HEK293T (cell line): Measurements from ENCODE around the gene FAP.

Experiments
- CTCF ChIA-PET: fragments of 350-600 bp; formaldehyde crosslinking; extraction: SDS; loops from one replicate; lab custom pipeline; 2021; ENCODE audit warnings: antibody characterized with exemption, inconsistent platforms; lab: Yijun Ruan, JAX
- POLR2A ChIA-PET: fragments of 350-600 bp; formaldehyde crosslinking; extraction: SDS; loops from one replicate; lab custom pipeline; 2020; ENCODE audit warnings: antibody characterized with exemption, inconsistent platforms; lab: Yijun Ruan, JAX
- DNase-seq: peaks from one replicate; pipeline ENCODE4 v3.0.0; 2012; ENCODE audit warnings: mixed read lengths; ENCODE audit errors: extremely low spot score
- ARNT ChIP-seq: fragments of 450-650 bp; IDR thresholded peaks from 2 replicates; pipeline ENCODE4 v1.6.1; 2017; ENCODE audit warnings: mild to moderate bottlenecking
- BHLHE40 ChIP-seq: fragments of 450-650 bp; IDR thresholded peaks from 2 replicates; pipeline ENCODE4 v1.6.1; 2016; ENCODE audit warnings: mild to moderate bottlenecking, moderate library complexity, borderline replicate concordance
- CTBP1 ChIP-seq: fragments of 450-650 bp; IDR thresholded peaks from 2 replicates; pipeline ENCODE4 v1.6.1; 2016; ENCODE audit warnings: borderline replicate concordance
- ELF4 ChIP-seq: fragments of 450-650 bp; IDR thresholded peaks from 2 replicates; pipeline ENCODE4 v1.6.1; 2017; ENCODE audit warnings: antibody characterized with exemption
- FOXA1 ChIP-seq: fragments of 450-650 bp; IDR thresholded peaks from 2 replicates; pipeline ENCODE4 v1.6.1; 2016; ENCODE audit warnings: mild to moderate bottlenecking
- FOXK2 ChIP-seq: fragments of 450-650 bp; IDR thresholded peaks from 2 replicates; pipeline ENCODE4 v1.6.1; 2016; ENCODE audit warnings: mild to moderate bottlenecking
- FOXM1 ChIP-seq: fragments of 450-650 bp; IDR thresholded peaks from 2 replicates; pipeline ENCODE4 v1.6.1; 2017; ENCODE audit warnings: mild to moderate bottlenecking, borderline replicate concordance
- HDGF ChIP-seq: fragments of 450-650 bp; IDR thresholded peaks from 2 replicates; pipeline ENCODE4 v1.6.1; 2017; ENCODE audit warnings: antibody characterized with exemption, borderline replicate concordance
- L3MBTL2 ChIP-seq: fragments of 450-650 bp; conservative IDR thresholded peaks from 2 replicates; pipeline ENCODE4 v1.6.1; 2016; ENCODE audit warnings: mild to moderate bottlenecking
- LEF1 ChIP-seq: fragments of 450-650 bp; IDR thresholded peaks from 2 replicates; pipeline ENCODE4 v1.6.1; 2017; ENCODE audit warnings: mild to moderate bottlenecking, borderline replicate concordance
- NFRKB ChIP-seq: fragments of 450-650 bp; IDR thresholded peaks from 2 replicates; pipeline ENCODE4 v1.6.1; 2016; ENCODE audit warnings: mild to moderate bottlenecking, moderate library complexity
- PKNOX1 ChIP-seq: fragments of 450-650 bp; IDR thresholded peaks from 2 replicates; pipeline ENCODE4 v1.6.1; 2016
- SP1 ChIP-seq: fragments of 450-650 bp; IDR thresholded peaks from 2 replicates; pipeline ENCODE4 v1.6.1; 2017
- SUZ12 ChIP-seq: fragments of 450-650 bp; IDR thresholded peaks from 2 replicates; pipeline ENCODE4 v1.6.1; 2016; ENCODE audit warnings: mild to moderate bottlenecking
- TARDBP ChIP-seq: fragments of 450-650 bp; IDR thresholded peaks from 2 replicates; pipeline ENCODE4 v1.6.1; 2016
- ZNF384 ChIP-seq: fragments of 450-650 bp; IDR thresholded peaks from 2 replicates; pipeline ENCODE4 v1.6.1; 2016

FAP gene

GRCh38 chr2:162220368-162220767, 22.9 kb downstream of the FAP start:
- ChIA-PET CTCF (interaction anchor here (0.8 to 4.2 kb wide), 6 partner anchors 15 to 84 kb away, joined by 3 to 29 read pairs (median 3); no protein-coding TSS in a partner anchor), POLR2A (no interaction called here)
- TF ChIP-seq ARNT (no peak), LEF1 (no peak), ELF4 (no peak), FOXA1 (no peak), L3MBTL2 (no peak)
- no peak for DNase-seq

GRCh38 chr2:162219426-162219825, 23.8 kb downstream of the FAP start:
- CTCF ChIA-PET, result interaction anchor here (1.1 to 4.2 kb wide), 2 partner anchors 66 to 79 kb away, joined by 3 to 29 read pairs; no protein-coding TSS in a partner anchor
- no peak for TF ChIP-seq FOXA1
- TF ChIP-seq L3MBTL2, result no peak
- no peak for TF ChIP-seq SP1
- no peak for TF ChIP-seq FOXM1
- no peak for TF ChIP-seq ZNF384
- no peak for TF ChIP-seq HDGF
- TF ChIP-seq PKNOX1, result no peak
- no peak for TF ChIP-seq ARNT
- no peak for TF ChIP-seq ELF4
- TF ChIP-seq LEF1, result no peak
- POLR2A ChIA-PET, result no interaction called here
- no peak for DNase-seq

- no peak for TF ChIP-seq NFRKB
- TF ChIP-seq BHLHE40, result no peak
- TF ChIP-seq FOXM1, result no peak
- no peak for TF ChIP-seq HDGF
- TF ChIP-seq CTBP1, result no peak
- TF ChIP-seq ZNF384, result no peak
- no peak for TF ChIP-seq LEF1
- TF ChIP-seq SUZ12, result no peak
- no peak for TF ChIP-seq L3MBTL2
- no peak for TF ChIP-seq FOXA1
- no peak for TF ChIP-seq SP1
- no peak for TF ChIP-seq PKNOX1
- no peak for TF ChIP-seq ELF4
- TF ChIP-seq FOXK2, result no peak
- TF ChIP-seq TARDBP, result no peak
- ChIA-PET CTCF (no interaction called here), POLR2A (no interaction called here)
- DNase-seq, result no peak
These were observed 25.6 kb downstream of the FAP start for GRCh38 chr2:162217598-162217997.

DNA sequence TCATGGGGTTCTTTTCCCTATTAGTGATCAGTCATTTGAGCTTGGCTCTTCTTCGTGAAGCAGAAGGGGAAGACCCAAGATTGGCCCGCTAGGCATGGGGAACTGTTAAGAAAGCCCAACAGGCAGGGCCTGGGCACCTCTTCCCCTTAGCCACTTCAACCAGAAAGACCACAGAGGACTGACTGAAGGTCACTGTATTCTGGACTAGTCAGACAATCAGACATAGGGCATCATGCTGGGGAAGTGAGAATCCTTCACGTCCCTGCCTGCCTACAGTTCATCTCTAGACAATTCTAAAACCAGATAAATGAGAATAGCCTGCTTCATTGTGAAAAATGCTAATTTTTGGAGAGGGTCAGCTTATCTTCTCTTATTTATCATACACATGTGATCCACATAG, 28.1 kb downstream of the FAP start:
- ChIA-PET CTCF (no interaction called here), POLR2A (no interaction called here)
- TF ChIP-seq LEF1 (no peak), FOXA1 (no peak), HDGF (no peak), CTBP1 (no peak), L3MBTL2 (no peak), FOXK2 (no peak), SUZ12 (no peak), ARNT (no peak), TARDBP (no peak), BHLHE40 (no peak), FOXM1 (no peak), ELF4 (no peak), PKNOX1 (no peak), NFRKB (no peak), SP1 (no peak), ZNF384 (no peak)
- DNase-seq, result no peak

DNA sequence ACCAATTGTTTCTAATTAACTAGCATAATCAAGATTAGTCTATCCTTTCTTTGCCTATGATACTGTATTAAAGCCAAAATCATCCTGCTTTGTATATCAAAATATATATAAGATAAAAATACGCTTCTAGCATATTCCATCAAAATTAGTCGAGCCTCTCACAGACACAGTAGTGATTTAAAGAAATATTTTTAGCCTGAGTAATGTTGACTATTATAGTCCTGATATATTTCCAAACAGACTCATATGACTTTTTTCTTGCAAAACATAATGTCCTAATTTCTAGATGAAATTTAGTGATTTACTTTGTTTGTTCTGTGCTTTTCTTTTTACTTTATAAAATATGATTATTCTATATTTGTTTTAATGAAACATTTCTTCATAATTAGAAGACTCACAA, 30.9 kb downstream of the FAP start:
- CTCF ChIA-PET, result no interaction called here
- TF ChIP-seq ARNT, result no peak
- TF ChIP-seq SUZ12, result no peak
- TF ChIP-seq HDGF, result no peak
- no peak for TF ChIP-seq FOXA1
- no peak for TF ChIP-seq LEF1
- no peak for TF ChIP-seq SP1
- no peak for TF ChIP-seq NFRKB
- TF ChIP-seq TARDBP, result no peak
- no peak for TF ChIP-seq BHLHE40
- TF ChIP-seq FOXM1, result no peak
- TF ChIP-seq FOXK2, result no peak
- TF ChIP-seq ZNF384, result no peak
- TF ChIP-seq ELF4, result no peak
- TF ChIP-seq L3MBTL2, result no peak
- TF ChIP-seq PKNOX1, result no peak
- no peak for TF ChIP-seq CTBP1
- DNase-seq, result no peak
- POLR2A ChIA-PET, result no interaction called here

DNA sequence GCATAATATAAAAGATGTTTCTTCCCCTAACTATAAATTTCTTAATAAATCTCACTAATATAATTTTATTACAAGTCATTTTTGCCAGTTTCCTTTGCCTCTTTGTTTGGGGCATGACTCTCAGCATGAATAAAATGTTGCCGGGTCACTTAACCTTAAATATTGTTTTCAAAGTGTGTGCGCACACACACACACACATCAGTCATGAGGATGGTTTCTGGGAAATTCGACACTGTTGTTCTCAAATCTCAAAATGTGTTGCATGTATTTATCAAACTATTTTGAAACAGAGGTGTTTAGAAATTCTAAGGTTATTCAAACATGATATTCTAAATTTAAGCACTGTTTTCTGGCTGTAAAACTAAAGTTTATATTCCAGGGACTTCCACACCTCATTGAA, 31.5 kb downstream of the FAP start:
- ChIA-PET POLR2A (no interaction called here), CTCF (no interaction called here)
- no peak for DNase-seq
- TF ChIP-seq TARDBP (no peak), ELF4 (no peak), L3MBTL2 (no peak), SP1 (no peak), LEF1 (no peak), FOXM1 (no peak)
